ENCODE results near the gene TAL1.

Gene TAL1

DNA sequence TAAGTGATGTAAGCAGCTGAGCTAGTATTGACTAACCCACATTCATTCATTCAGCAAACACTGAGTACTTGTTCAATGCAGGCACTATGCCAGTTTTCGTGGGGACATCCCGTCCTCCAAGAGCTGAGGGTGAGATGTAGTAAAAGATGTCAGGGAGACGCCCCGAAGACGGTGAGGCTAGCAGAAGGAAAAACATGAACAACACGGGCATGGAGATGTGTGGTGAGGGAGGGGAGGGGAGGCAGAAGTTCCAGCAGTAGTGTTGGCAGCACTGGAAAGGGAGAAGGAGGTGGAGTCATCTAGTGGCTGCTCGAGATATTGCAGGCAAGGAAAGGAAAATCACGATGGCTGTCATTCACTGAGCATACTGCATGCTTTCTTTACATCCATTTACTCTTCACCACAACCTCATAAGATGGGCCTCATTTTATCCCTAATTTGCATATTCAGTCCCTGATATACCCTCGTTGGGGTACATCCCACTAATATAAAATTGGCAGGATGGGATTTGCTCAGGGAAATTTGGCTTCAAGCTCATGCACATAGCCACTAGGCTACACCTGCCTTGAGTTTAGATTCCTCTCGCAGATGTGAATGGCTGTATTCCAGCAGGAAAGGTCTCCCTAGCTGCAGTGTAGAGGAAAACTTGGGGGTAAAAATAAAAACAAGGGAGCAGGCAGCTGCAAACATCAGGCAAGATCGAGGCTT, 56.6 kb downstream of the TAL1 start:
- DNase-seq (ENCODE audit: low read depth): no peak

- DNase-seq (ENCODE audit: low read depth): no peak
Observed at GRCh38 chr1:47174656-47175020, 57.4 kb downstream of the TAL1 start.

- DNase-seq (ENCODE audit: low read depth): no peak
Observed at GRCh38 chr1:47172782-47173181, 59.2 kb downstream of the TAL1 start.
